SH-SY5Y (cell line): ENCODE measurements around the gene CSMD2.

ENCODE experiments used
- GATA2 ChIP-seq: IDR thresholded peaks from 2 replicates; pipeline ENCODE4 v1.6.1; 2011; ENCODE audit warnings: mild to moderate bottlenecking, low read depth, low read length
- GATA3 ChIP-seq: IDR thresholded peaks from 2 replicates; pipeline ENCODE4 v1.6.1; 2011; ENCODE audit warnings: low read depth, mild to moderate bottlenecking, low read length, moderate library complexity

DNA sequence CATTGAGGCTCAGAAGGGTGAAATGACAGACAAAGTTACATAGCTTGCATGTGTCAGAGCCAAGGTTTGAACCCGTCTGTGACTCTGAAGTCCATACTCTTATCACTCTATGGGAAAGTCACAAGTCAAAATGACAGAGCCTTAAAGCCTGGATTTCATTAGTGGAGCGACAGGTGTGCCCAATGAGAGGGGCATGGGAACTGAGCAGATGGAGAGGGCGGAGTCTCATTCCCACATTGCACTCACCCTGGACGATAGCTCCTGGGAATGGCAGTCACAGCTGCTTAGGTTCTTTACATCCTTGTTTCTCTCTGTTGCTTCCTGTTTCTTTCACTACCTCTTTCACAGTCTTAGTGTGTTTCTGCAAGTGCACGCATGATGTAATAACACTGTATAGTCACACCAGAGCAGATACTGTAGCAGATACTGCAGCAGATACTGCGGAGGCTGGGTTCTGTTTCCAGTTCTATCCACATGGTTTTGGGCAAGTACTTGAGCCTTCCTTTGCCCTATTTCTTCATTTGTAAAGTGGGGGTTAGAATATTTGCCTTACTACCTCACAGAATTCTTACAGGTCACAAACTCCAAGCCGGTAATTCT is 565.4 kb downstream of the CSMD2 start:
- TF ChIP-seq GATA2 (no peak), GATA3 (no peak)
